ENCODE results near the gene RAB1B. TPM values are rescaled to one million over a fixed set of nuclear protein-coding genes. Genes with fewer than 3 reads are reported as not detected.

The RAB1B gene
- 179 and 180 TPM in 2 replicates for total RNA-seq

GRCh38 chr11:66268244-66268951, at the start of gene RAB1B:
TSS of gene RAB1B (plus strand) at chr11:66268639. CDS start at chr11:66268680, 41 bp downstream.
- peak; percentile 96 for DNase-seq (ENCODE audit: extremely low read depth, low read depth, low spot score)

GRCh38 chr11:66218846-66219620, 49.4 kb upstream of the RAB1B start:
- no peak for DNase-seq (ENCODE audit: extremely low read depth, low read depth, low spot score)

- DNase-seq (ENCODE audit: extremely low read depth, low read depth, low spot score), result no peak
Measured at GRCh38 chr11:66219846-66220565, 48.4 kb upstream of the RAB1B start.

- no peak for DNase-seq (ENCODE audit: extremely low read depth, low read depth, low spot score)
Measured at GRCh38 chr11:66220566-66220935, 47.9 kb upstream of the RAB1B start.

- DNase-seq (ENCODE audit: extremely low read depth, low read depth, low spot score), result no peak
Measured at GRCh38 chr11:66221012-66221411, 47.4 kb upstream of the RAB1B start.

GRCh38 chr11:66221726-66222236, 46.7 kb upstream of the RAB1B start:
- no peak for DNase-seq (ENCODE audit: extremely low read depth, low read depth, low spot score)

GRCh38 chr11:66222358-66223149, 45.9 kb upstream of the RAB1B start:
- DNase-seq (ENCODE audit: extremely low read depth, low read depth, low spot score), result peak; percentile 61

- no peak for DNase-seq (ENCODE audit: extremely low read depth, low read depth, low spot score)
Measured at GRCh38 chr11:66224226-66224855, 44.1 kb upstream of the RAB1B start.

GRCh38 chr11:66225066-66225465, 43.4 kb upstream of the RAB1B start:
- no peak for DNase-seq (ENCODE audit: extremely low read depth, low read depth, low spot score)

- no peak for DNase-seq (ENCODE audit: extremely low read depth, low read depth, low spot score)
Measured at GRCh38 chr11:66226101-66226500, 42.3 kb upstream of the RAB1B start.

GRCh38 chr11:66227700-66228099, 40.7 kb upstream of the RAB1B start:
- DNase-seq (ENCODE audit: extremely low read depth, low read depth, low spot score), result no peak

- no peak for DNase-seq (ENCODE audit: extremely low read depth, low read depth, low spot score)
Measured at GRCh38 chr11:66228521-66228920, 39.9 kb upstream of the RAB1B start.

- DNase-seq (ENCODE audit: extremely low read depth, low read depth, low spot score), result no peak
Measured at GRCh38 chr11:66230156-66230555, 38.3 kb upstream of the RAB1B start.

- DNase-seq (ENCODE audit: extremely low read depth, low read depth, low spot score), result no peak
Measured at GRCh38 chr11:66230978-66231377, 37.5 kb upstream of the RAB1B start.

GRCh38 chr11:66231561-66231960, 36.9 kb upstream of the RAB1B start:
- DNase-seq (ENCODE audit: extremely low read depth, low read depth, low spot score), result no peak

- DNase-seq (ENCODE audit: extremely low read depth, low read depth, low spot score), result no peak
Measured at GRCh38 chr11:66232769-66233168, 35.7 kb upstream of the RAB1B start.

GRCh38 chr11:66233301-66233700, 35.1 kb upstream of the RAB1B start:
- no peak for DNase-seq (ENCODE audit: extremely low read depth, low read depth, low spot score)

GRCh38 chr11:66235141-66235540, 33.3 kb upstream of the RAB1B start:
- no peak for DNase-seq (ENCODE audit: extremely low read depth, low read depth, low spot score)

GRCh38 chr11:66237867-66238266, 30.6 kb upstream of the RAB1B start:
- DNase-seq (ENCODE audit: extremely low read depth, low read depth, low spot score), result no peak

GRCh38 chr11:66238786-66239413, 29.5 kb upstream of the RAB1B start:
- no peak for DNase-seq (ENCODE audit: extremely low read depth, low read depth, low spot score)
